ENCODE data around the gene GJB6. TPM values are rescaled to one million over a fixed set of nuclear protein-coding genes. Genes with fewer than 3 reads are reported as not detected.

The GJB6 gene
- polyA plus RNA-seq, 1 donor from 2014 or later, result not detected

DNA sequence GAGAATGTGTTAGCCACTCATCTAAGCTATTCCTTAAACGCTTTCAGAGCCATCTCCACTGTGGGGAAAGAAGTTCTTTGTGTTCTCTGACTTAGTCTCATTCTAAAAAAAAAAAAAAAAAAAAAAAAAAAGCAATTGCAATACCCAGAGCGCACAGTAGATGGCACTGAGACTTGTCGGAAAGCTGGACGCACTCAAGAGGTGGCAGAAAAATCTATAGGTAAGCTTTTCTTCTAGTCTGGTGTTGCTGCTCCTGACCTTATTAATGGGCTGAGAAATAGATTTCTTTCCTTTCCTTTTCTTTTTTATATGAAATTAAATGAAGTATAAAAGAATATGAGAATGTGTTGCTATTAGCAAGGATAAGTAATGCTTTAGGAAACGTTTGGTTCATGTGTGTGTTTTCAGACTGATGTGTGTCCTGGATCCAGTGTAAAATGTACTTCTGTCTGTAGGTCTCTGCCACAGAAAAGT lies 34.7 kb downstream of the GJB6 start:
- Histone ChIP-seq H3K36me3 (ENCODE audit: insufficient read depth, low read length) (no peaks in the 10 kb centered on the region), H3F3A (ENCODE audit: insufficient read depth, low read length, poor library complexity, severe bottlenecking) (no peaks in the 10 kb centered on the region), H3K4me2 (ENCODE audit: low read length) (no peak overlapping the region), H3K9ac (ENCODE audit: low read length) (no peak overlapping the region), H3K27me3 (ENCODE audit: insufficient read depth, low read depth, low read length) (peaks cover 48% of the 10 kb centered on the region), H4K20me1 (ENCODE audit: insufficient read depth) (no peaks in the 10 kb centered on the region), H2AFZ (ENCODE audit: low read depth, low read length) (no peak overlapping the region), H3K79me2 (replicated peaks; ENCODE audit: insufficient read depth, low read length) (no peaks in the 10 kb centered on the region), H3K9me2 (ENCODE audit: insufficient read depth, low read length) (no peaks in the 10 kb centered on the region), H3K4me3 (ENCODE audit: low read length) (no peak overlapping the region), H3K27ac (ENCODE audit: low read length) (no peak overlapping the region), H3K9me3 (ENCODE audit: low read length) (no peaks in the 10 kb centered on the region)
- TF ChIP-seq SMC3 (conservative IDR thresholded peaks at IDR 0.05; ENCODE audit: poor library complexity) (peak; percentile 56), TAF1 (IDR thresholded peaks at IDR 0.05; ENCODE audit: low read depth) (no peak), RAD21 (conservative IDR thresholded peaks at IDR 0.05) (peak; percentile 51), POLR2AphosphoS5 (IDR thresholded peaks at IDR 0.05) (no peak), EZH2 (IDR thresholded peaks at IDR 0.05; ENCODE audit: borderline replicate concordance, insufficient read depth, low read length, poor library complexity, severe bottlenecking) (no peak), EP300 (conservative IDR thresholded peaks at IDR 0.05; ENCODE audit: poor library complexity, severe bottlenecking) (no peak), MXI1 (conservative IDR thresholded peaks at IDR 0.05; ENCODE audit: poor library complexity, severe bottlenecking) (no peak)
- TF ChIP-seq, protein P1, sequence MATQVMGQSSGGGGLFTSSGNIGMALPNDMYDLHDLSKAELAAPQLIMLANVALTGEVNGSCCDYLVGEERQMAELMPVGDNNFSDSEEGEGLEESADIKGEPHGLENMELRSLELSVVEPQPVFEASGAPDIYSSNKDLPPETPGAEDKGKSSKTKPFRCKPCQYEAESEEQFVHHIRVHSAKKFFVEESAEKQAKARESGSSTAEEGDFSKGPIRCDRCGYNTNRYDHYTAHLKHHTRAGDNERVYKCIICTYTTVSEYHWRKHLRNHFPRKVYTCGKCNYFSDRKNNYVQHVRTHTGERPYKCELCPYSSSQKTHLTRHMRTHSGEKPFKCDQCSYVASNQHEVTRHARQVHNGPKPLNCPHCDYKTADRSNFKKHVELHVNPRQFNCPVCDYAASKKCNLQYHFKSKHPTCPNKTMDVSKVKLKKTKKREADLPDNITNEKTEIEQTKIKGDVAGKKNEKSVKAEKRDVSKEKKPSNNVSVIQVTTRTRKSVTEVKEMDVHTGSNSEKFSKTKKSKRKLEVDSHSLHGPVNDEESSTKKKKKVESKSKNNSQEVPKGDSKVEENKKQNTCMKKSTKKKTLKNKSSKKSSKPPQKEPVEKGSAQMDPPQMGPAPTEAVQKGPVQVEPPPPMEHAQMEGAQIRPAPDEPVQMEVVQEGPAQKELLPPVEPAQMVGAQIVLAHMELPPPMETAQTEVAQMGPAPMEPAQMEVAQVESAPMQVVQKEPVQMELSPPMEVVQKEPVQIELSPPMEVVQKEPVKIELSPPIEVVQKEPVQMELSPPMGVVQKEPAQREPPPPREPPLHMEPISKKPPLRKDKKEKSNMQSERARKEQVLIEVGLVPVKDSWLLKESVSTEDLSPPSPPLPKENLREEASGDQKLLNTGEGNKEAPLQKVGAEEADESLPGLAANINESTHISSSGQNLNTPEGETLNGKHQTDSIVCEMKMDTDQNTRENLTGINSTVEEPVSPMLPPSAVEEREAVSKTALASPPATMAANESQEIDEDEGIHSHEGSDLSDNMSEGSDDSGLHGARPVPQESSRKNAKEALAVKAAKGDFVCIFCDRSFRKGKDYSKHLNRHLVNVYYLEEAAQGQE (IDR thresholded peaks at IDR 0.05; ENCODE audit: borderline replicate concordance), result no peak
- TF ChIP-seq, protein P2, sequence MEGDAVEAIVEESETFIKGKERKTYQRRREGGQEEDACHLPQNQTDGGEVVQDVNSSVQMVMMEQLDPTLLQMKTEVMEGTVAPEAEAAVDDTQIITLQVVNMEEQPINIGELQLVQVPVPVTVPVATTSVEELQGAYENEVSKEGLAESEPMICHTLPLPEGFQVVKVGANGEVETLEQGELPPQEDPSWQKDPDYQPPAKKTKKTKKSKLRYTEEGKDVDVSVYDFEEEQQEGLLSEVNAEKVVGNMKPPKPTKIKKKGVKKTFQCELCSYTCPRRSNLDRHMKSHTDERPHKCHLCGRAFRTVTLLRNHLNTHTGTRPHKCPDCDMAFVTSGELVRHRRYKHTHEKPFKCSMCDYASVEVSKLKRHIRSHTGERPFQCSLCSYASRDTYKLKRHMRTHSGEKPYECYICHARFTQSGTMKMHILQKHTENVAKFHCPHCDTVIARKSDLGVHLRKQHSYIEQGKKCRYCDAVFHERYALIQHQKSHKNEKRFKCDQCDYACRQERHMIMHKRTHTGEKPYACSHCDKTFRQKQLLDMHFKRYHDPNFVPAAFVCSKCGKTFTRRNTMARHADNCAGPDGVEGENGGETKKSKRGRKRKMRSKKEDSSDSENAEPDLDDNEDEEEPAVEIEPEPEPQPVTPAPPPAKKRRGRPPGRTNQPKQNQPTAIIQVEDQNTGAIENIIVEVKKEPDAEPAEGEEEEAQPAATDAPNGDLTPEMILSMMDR (IDR thresholded peaks at IDR 0.05; ENCODE audit: poor library complexity, severe bottlenecking), result peak; percentile 55

DNA sequence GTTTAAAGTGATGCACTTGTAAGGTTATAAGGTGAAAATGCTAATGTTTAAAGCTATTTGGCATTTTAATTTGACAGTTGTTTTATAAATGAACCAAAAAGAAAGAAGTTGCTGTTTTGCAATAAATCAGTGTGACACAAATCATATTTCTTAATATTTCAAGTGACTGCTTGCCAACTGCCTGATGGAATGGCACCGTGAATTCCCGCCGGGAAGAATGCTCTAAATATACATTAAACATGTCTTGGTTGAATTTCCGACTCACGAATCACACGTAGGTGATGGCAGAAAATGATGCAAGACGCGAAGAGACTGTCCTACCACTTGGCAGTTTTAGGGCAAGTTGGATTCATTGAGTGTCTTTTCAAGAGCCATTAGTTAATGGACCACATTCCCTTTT lies 36.3 kb downstream of the GJB6 start:
- Histone ChIP-seq H3K4me3 (ENCODE audit: low read length) (no peak overlapping the region), H3F3A (ENCODE audit: insufficient read depth, low read length, poor library complexity, severe bottlenecking) (no peaks in the 10 kb centered on the region), H4K20me1 (ENCODE audit: insufficient read depth) (no peaks in the 10 kb centered on the region), H3K36me3 (ENCODE audit: insufficient read depth, low read length) (no peaks in the 10 kb centered on the region), H3K79me2 (replicated peaks; ENCODE audit: insufficient read depth, low read length) (no peaks in the 10 kb centered on the region), H2AFZ (ENCODE audit: low read depth, low read length) (no peak overlapping the region), H3K27me3 (ENCODE audit: insufficient read depth, low read depth, low read length) (peaks cover 63% of the 10 kb centered on the region), H3K9ac (ENCODE audit: low read length) (no peak overlapping the region), H3K9me2 (ENCODE audit: insufficient read depth, low read length) (no peaks in the 10 kb centered on the region), H3K27ac (ENCODE audit: low read length) (no peak overlapping the region), H3K9me3 (ENCODE audit: low read length) (no peaks in the 10 kb centered on the region), H3K4me2 (ENCODE audit: low read length) (no peak overlapping the region)
- TF ChIP-seq EZH2 (IDR thresholded peaks at IDR 0.05; ENCODE audit: borderline replicate concordance, insufficient read depth, low read length, poor library complexity, severe bottlenecking) (no peak), EP300 (conservative IDR thresholded peaks at IDR 0.05; ENCODE audit: poor library complexity, severe bottlenecking) (no peak), SMC3 (conservative IDR thresholded peaks at IDR 0.05; ENCODE audit: poor library complexity) (no peak), MXI1 (conservative IDR thresholded peaks at IDR 0.05; ENCODE audit: poor library complexity, severe bottlenecking) (no peak), TAF1 (IDR thresholded peaks at IDR 0.05; ENCODE audit: low read depth) (no peak), RAD21 (conservative IDR thresholded peaks at IDR 0.05) (no peak), POLR2AphosphoS5 (IDR thresholded peaks at IDR 0.05) (no peak)
- TF ChIP-seq, protein P2 (IDR thresholded peaks at IDR 0.05; ENCODE audit: poor library complexity, severe bottlenecking), result no peak
- TF ChIP-seq, protein P1 (IDR thresholded peaks at IDR 0.05; ENCODE audit: borderline replicate concordance), result no peak

Data from neural cell (in vitro differentiated cells).